Measurements from ENCODE around the gene SMAP2.

SMAP2 gene

GRCh38 chr1:40394491-40395172, 21.1 kb downstream of the SMAP2 start:
- Histone ChIP-seq H3K9ac (no peak overlapping the region), H3K4me2 (no peak overlapping the region), H2AFZ (ENCODE audit: low read depth) (no peak overlapping the region), H3K27me3 (ENCODE audit: insufficient read depth, low read depth) (no peaks in the 10 kb centered on the region), H3K27ac (no peak overlapping the region), H4K20me1 (ENCODE audit: insufficient read depth) (no peaks in the 10 kb centered on the region), H3K4me3 (IDR thresholded peaks at IDR 0.05; ENCODE audit: insufficient read depth, low read depth, low read length) (no peak overlapping the region), H3K79me2 (ENCODE audit: insufficient read depth, low read depth) (peaks cover 57% of the 10 kb centered on the region), H3K4me1 (ENCODE audit: low read depth, poor library complexity, severe bottlenecking) (peaks cover 33% of the 10 kb centered on the region), H3K36me3 (ENCODE audit: insufficient read depth) (no peaks in the 10 kb centered on the region)
- no peak for TF ChIP-seq CTCF (conservative IDR thresholded peaks at IDR 0.05; ENCODE audit: low read depth, low read length)

GRCh38 chr1:40395190-40396175, 22.0 kb downstream of the SMAP2 start:
- Histone ChIP-seq H3K9ac (no peak overlapping the region), H3K4me1 (ENCODE audit: low read depth, poor library complexity, severe bottlenecking) (peaks cover 24% of the 10 kb centered on the region), H3K36me3 (ENCODE audit: insufficient read depth) (no peaks in the 10 kb centered on the region), H3K4me2 (no peak overlapping the region), H3K4me3 (IDR thresholded peaks at IDR 0.05; ENCODE audit: insufficient read depth, low read depth, low read length) (no peak overlapping the region), H3K27ac (no peak overlapping the region), H4K20me1 (ENCODE audit: insufficient read depth) (no peaks in the 10 kb centered on the region), H2AFZ (ENCODE audit: low read depth) (no peak overlapping the region), H3K27me3 (ENCODE audit: insufficient read depth, low read depth) (no peaks in the 10 kb centered on the region), H3K79me2 (ENCODE audit: insufficient read depth, low read depth) (peaks cover 52% of the 10 kb centered on the region)
- no peak for TF ChIP-seq CTCF (conservative IDR thresholded peaks at IDR 0.05; ENCODE audit: low read depth, low read length)

GRCh38 chr1:40396420-40396819, 22.9 kb downstream of the SMAP2 start:
- no peak for TF ChIP-seq CTCF (conservative IDR thresholded peaks at IDR 0.05; ENCODE audit: low read depth, low read length)
- no peak overlapping the region for H3K9ac ChIP-seq
- peaks cover 42% of the 10 kb centered on the region for H3K79me2 ChIP-seq (ENCODE audit: insufficient read depth, low read depth)
- no peak overlapping the region for H3K27ac ChIP-seq
- no peaks in the 10 kb centered on the region for H4K20me1 ChIP-seq (ENCODE audit: insufficient read depth)
- peaks cover 18% of the 10 kb centered on the region for H3K4me1 ChIP-seq (ENCODE audit: low read depth, poor library complexity, severe bottlenecking)
- no peak overlapping the region for H3K4me2 ChIP-seq
- H3K27me3 ChIP-seq (ENCODE audit: insufficient read depth, low read depth): no peaks in the 10 kb centered on the region
- H3K4me3 ChIP-seq (IDR thresholded peaks at IDR 0.05; ENCODE audit: insufficient read depth, low read depth, low read length): no peak overlapping the region
- H3K36me3 ChIP-seq (ENCODE audit: insufficient read depth): no peaks in the 10 kb centered on the region
- no peak overlapping the region for H2AFZ ChIP-seq (ENCODE audit: low read depth)

- no peak overlapping the region for H3K9ac ChIP-seq
- H3K4me3 ChIP-seq (IDR thresholded peaks at IDR 0.05; ENCODE audit: insufficient read depth, low read depth, low read length): no peak overlapping the region
- H3K27ac ChIP-seq: no peak overlapping the region
- no peak overlapping the region for H3K4me2 ChIP-seq
- no peak overlapping the region for H2AFZ ChIP-seq (ENCODE audit: low read depth)
- peaks cover 38% of the 10 kb centered on the region for H3K79me2 ChIP-seq (ENCODE audit: insufficient read depth, low read depth)
- TF ChIP-seq CTCF (conservative IDR thresholded peaks at IDR 0.05; ENCODE audit: low read depth, low read length): no peak
- no peaks in the 10 kb centered on the region for H3K36me3 ChIP-seq (ENCODE audit: insufficient read depth)
- no peaks in the 10 kb centered on the region for H3K27me3 ChIP-seq (ENCODE audit: insufficient read depth, low read depth)
- no peaks in the 10 kb centered on the region for H4K20me1 ChIP-seq (ENCODE audit: insufficient read depth)
- H3K4me1 ChIP-seq (ENCODE audit: low read depth, poor library complexity, severe bottlenecking): peaks cover 12% of the 10 kb centered on the region
Observed at GRCh38 chr1:40397258-40397657, 23.7 kb downstream of the SMAP2 start.
